Stimulated activated CD8-positive, alpha-beta memory T cell treated with anti-CD3 and anti-CD28 coated beads, Interleukin-7, amount 100 ng/mL, for 48 hours (primary cell): ENCODE measurements around the gene MAML2.

ENCODE experiments used
- DNase-seq, 2 donors: peaks; one replicate each; pipeline ENCODE4 v3.0.0-alpha.2; 2020; ENCODE audit warnings: low read depth in 1 of 2; ENCODE audit errors: extremely low read depth in 1 of 2

MAML2 gene

GRCh38 chr11:96084610-96085318, 258.2 kb downstream of the MAML2 start:
- DNase-seq, result no peak

DNA sequence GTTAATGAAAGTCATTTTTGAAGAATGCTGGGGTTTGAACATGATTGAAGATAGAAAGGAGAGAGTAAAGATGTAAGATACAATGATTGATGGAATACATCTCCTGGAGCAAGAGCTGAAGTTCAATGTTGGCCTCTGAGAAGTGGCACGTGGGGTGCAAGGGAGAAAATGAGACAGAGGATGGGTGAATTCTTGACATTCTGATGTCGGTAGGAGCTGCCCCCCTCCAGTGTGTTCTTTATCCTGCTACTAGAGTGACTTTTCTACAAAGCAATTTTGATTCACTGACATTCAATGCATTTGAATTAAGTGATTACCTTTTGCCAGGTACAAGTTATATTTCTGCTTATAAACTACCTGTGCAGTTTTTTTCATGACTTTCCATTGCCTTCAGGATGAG, 260.1 kb downstream of the MAML2 start:
- no peak for DNase-seq

DNA sequence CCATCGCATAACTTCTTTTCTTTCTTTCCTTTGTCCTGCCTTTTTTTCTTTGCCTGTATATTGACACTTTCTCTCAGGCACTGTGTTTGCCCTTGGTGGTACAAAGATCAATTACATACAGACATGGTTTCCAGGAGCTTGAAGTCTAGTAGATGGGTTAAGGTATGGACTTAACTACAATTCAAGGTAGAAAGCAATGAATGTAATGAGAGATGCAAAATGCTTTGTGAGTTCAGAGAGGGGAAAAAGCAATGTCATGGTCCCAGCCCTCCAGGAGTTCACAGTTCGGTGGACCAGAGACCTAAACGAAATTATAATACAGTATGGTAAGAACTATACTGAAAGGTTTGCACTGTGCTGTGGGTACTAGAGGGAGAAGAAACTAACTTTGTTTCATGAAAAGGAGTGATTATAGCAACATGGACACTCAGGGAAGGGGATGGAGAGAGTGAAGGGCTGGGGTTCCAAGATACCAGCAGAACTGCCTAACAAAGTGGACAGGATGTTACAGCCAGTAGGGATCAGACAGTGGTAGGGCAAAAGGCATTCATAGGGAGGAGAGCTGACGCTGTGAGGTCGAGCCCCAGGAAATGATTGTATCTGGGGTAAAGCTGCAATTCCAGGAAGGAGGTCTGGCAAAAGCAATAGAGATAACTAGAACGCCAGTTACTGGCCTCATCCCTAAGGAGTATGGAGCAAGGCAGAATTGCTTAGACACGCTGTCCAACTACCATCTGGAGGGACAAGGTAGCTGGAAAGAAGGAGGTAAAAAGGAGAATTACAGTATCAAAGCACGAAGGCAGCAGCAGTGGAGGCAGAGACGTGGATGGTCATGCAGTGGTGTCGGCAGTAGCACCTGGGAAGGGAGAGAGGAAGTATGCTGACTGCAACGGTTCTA, 260.7 kb downstream of the MAML2 start:
- no peak for DNase-seq

GRCh38 chr11:96081561-96081960, 261.4 kb downstream of the MAML2 start:
- DNase-seq, result no peak

DNA sequence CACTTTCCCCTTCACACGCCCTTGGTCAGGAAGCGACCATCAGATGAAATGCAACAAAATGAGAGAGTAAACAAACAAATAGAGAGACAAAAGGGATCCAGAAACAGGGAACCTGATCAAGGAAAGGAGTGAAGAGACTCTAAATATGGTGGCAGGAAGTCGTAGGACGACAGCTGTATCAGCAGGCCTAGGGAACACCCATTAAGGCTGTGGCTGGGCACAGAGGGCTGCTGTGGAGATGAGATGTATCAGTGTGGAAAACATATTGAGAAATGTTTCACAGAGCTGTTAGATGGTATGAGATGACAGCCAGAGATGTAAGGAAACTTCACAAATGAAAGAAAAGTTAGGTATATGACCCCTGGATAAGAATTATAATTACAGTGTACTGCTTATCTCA, 263.3 kb downstream of the MAML2 start:
- DNase-seq, result no peak

- DNase-seq, result no peak
Observed at GRCh38 chr11:96075532-96075959, 267.4 kb downstream of the MAML2 start.

DNA sequence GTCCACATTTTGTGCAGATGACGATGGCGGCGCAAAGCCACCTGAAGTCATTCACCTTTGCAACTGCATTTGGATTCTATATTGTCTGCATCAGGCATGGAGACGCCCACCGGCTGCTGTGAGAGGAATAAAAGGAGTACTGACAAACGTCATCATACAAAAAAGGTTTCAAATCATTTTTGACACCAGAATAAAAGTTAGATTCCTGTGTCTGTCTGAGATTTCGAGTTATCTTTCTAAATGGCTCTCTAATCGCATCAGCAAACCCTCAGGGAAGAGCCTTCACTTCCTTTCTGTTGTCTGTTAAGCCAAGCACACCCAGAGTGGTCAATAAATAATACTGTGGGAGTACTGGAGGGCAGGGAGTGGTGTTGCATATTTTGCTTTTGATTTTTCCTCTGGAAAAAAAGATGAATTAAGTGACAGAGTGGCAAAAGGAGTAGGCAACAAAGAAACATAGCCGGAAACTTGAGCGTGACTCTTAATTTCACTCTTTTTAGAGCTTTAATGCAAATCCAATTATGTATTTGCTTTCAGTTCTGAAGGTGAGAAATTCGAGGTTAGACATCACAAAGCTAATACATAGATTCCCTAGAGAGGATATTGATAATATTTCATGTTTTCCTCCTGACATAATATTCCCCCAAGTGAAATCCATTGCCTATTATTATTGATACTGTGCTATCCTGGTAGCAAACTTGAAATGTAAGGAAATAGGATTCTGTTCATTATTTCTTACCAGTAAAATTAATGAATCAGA, 268.3 kb downstream of the MAML2 start:
- DNase-seq, result no peak

GRCh38 chr11:96073536-96073935, 269.5 kb downstream of the MAML2 start:
- no peak for DNase-seq

- DNase-seq, result no peak
Observed at GRCh38 chr11:96072592-96072991, 270.4 kb downstream of the MAML2 start.

GRCh38 chr11:96070453-96070852, 272.5 kb downstream of the MAML2 start:
- no peak for DNase-seq

DNA sequence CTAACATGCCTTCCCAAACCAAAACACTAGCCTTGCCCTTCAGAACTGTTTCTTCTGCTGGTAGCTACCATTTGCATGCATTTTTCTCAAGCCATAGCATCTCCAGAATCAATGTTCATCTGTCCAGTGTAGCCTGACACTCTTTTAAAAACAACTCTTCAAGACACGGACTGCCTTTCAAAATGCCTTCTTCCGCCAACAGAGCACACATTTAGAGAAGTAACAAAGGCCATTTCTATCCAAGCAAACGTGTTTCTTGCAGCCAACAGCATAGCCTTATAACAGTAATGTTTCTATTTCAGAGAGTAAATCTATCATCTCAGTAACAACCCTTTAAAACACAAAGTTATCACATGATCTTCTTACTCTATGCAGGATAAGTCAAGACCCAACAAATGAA, 275.8 kb downstream of the MAML2 start:
- no peak for DNase-seq

- no peak for DNase-seq
Observed at GRCh38 chr11:96065379-96065778, 277.6 kb downstream of the MAML2 start.

GRCh38 chr11:96063886-96064285, 279.1 kb downstream of the MAML2 start:
- DNase-seq, result no peak

- no peak for DNase-seq
Observed at GRCh38 chr11:96063053-96063452, 279.9 kb downstream of the MAML2 start.

DNA sequence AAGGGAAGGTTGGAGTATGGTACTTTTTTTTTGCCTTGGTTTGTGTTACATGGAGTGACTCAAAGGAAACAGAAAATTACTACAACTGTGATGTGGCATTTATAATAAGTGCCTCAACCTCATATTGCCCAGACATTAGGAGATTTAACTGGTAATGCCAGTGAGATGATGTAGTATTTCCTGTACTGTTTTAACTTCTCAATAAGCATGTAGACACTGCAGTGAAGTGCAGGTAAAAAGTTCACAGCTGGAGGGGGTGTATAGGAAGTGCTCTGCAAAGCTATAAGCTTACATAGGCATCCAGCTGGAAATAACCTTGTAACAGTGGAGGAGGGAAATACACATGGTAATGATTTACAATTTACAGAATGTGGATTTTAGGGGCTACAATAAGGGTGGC, 280.9 kb downstream of the MAML2 start:
- no peak for DNase-seq

- no peak for DNase-seq
Observed at GRCh38 chr11:96061730-96062129, 281.3 kb downstream of the MAML2 start.

DNA sequence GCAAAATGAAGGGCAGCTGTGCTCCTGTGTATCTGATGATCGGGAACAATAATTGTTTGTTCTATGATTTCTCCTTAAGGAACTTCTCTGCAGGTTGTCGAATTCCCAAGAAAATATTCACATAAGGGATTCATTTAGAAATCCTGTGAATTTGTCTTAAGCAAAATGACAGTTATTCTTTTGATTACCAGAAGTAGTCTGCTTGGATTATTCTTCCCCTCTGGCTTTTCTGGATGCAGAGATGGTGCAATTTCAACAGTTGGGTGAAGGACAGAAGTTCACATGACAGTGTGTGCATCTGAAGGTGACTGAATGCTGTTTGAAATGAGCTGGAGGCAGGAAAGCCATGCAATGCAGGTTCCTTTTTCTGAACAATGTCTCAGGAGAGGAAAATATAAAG, 281.9 kb downstream of the MAML2 start:
- no peak for DNase-seq

DNA sequence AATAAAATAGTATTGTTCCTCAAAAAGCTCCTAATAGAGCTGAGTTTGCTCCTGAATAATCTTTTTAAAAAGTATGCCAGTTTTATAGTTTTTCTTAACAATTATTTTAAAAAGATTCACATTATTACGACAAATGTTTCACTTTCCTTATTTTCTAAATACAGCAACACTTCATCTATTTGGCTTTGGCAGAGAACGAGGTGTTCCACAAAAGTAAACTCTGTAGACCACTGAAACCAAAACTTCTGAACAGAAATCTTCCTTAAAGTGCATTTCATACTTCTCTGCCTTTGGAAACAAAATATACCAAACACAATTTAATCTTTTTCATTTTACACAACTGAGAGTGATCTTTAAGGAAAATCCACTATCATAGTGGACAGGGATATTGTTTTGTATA, 285.5 kb downstream of the MAML2 start:
- DNase-seq, result no peak

DNA sequence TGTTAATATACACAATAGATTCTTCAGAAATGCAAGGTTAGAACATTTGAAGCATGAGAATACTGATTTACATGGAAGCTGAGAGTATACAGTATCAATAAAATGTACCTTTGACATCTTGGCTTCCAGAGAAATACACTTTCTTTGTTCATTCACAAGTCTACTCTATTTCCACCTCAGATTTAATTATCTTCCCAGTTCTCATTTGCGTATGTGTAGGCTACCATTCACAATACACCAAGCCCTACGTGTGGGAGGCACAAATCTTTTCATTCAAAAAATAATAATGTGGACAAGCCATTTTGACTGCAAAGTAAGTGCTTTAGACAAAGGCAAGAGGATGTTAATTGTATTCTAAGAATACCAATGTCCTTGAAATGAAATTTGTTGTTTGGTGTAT, 286.4 kb downstream of the MAML2 start:
- no peak for DNase-seq

- DNase-seq, result no peak
Observed at GRCh38 chr11:96055706-96056387, 287.1 kb downstream of the MAML2 start.
